Dermis blood vessel endothelial cell (primary cell): ENCODE data around the gene WDFY2. TPM values are rescaled to one million over a fixed set of nuclear protein-coding genes. Genes with fewer than 3 reads are reported as not detected.
A peak's percentile ranks its signal among the peaks of the same experiment; 100 is the strongest.

ENCODE experiments used
- DNase-seq: peaks from one replicate; pipeline ENCODE4 v3.0.0; 2010
- total RNA-seq: library from RNA; depleted of rRNA; stranded (reverse); fragments of >200 nt; gene quantifications from 2 replicates; pipeline ENCODE4 v1.2.3, GENCODE V29; 2014

Gene WDFY2
- total RNA-seq, 1 donor from 2014 or later = 4.6 TPM

- DNase-seq = no peak
Measured at GRCh38 chr13:51742611-51743010, 158.3 kb downstream of the WDFY2 start.

- DNase-seq = no peak
Measured at GRCh38 chr13:51745243-51745642, 161.0 kb downstream of the WDFY2 start.

- no peak for DNase-seq
Measured at GRCh38 chr13:51746802-51747201, 162.5 kb downstream of the WDFY2 start.

DNA sequence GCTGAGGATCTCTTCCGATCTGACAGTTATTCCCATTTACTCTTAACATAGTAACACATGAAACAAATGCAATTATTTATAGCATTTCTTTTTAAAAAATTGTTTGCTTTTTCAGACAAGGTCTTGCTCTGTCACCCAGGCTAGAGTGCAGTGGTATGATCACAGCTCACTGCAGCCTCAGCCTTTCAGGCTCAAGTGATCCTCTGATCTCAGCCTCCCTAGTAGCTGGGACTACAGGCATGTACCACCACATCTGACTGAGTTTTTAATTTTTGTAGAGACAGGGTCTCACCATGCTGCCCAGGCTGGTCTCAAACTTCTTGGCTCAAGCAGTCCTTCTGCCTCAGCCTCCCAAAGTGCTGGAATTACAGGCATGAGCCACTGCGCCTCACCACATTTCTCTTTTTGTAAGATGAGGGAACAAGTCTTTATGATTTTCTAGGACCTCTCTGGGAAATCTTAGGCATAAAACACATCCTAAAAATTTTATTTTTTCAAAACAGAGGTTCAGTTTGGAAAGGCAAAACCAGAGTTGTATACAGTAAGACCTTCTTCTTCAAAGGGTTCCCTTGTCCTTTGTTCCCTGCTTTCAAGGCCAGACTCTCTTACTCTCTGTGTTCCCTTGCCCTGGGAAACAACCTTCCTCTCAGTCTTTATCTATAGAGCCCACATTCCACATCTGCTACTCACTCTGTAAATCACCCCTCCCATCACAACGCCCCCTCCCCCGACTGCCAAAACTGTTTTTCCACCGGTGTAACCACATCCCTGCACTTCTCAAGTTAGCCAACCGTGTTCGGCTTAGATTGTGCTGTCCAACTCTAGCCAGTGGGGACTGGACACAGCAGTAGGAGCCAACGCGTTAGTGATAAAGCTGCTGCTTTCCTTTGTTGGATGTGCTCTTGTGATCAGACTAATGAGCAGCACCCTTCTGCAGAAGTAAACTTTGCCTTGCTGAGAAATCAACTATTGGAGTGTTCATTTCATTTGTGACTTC is 163.5 kb downstream of the WDFY2 start:
- no peak for DNase-seq

GRCh38 chr13:51756651-51757050 is 172.4 kb downstream of the WDFY2 start:
- no peak for DNase-seq

- DNase-seq = no peak
Measured at GRCh38 chr13:51758691-51759090, 174.4 kb downstream of the WDFY2 start.

- DNase-seq = peak; percentile 39
Measured at GRCh38 chr13:51759240-51759639, 175.0 kb downstream of the WDFY2 start.

GRCh38 chr13:51760592-51760991 is 176.3 kb downstream of the WDFY2 start:
- DNase-seq = no peak

- no peak for DNase-seq
Measured at GRCh38 chr13:51761643-51762350, 177.5 kb downstream of the WDFY2 start.

DNA sequence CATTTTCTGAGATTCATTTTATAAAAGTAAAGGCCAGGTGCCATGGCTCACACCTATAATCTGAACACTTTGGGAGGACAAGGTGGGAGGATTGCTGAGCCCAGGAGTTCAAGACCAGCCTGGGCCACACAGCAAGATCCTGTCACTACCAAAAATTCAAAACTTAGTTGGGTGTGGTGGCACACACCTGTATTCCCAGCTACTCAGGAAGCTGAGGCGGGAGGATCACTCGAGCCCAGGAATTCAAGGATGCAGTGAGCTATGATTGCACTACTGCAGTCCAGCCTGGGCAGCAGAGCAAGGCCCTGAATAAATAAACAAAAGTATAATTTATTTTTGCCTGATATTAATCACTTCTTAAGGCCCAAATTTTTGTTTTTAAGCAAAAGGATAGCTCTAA is 179.2 kb downstream of the WDFY2 start:
- DNase-seq = no peak

DNA sequence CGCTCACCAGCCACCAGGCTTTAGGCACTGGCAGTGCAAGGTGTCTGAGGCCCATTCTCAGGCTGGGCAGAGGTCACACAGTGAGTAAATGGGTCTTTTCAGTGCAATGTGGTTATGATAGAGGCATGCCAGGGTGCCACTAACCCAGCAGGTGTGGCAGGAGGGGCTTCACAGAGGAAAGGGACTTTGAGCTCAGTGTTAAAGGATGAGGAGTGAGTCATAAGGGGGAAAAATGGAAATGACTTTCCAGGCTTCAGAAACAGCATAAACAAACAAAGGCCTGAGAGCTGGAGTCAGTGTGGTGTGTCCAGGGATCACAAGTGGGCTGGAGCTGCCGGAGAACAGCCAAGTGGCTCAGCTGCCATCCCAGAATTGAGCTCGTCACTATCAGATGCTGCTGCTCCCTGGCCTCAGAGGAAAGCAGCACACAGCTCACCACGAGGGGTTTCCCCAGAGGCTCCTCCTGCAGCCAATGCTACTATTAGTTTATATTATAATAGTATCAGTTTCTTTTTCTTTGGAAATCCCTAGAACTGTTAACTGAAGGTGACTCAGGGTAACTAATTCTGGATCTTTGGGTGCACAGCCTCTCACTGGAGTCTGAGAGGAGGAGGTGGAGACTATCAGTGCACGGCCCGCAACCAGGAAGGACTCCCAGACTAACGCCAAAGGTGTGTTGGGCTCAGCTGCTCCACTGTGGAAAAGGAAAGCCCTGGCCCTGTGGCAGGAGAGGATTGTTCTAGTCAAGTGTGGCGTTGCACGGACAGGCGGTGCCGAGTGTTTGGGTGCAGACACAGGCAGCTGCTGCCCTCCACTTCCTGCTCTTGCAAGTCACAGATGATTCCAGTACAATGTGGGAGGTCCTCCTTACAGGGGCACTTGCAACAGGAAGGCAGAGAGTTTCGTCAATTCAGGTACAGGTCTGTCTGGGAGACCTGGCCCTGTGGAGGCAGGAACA is 180.2 kb downstream of the WDFY2 start:
- DNase-seq = peak; percentile 75

DNA sequence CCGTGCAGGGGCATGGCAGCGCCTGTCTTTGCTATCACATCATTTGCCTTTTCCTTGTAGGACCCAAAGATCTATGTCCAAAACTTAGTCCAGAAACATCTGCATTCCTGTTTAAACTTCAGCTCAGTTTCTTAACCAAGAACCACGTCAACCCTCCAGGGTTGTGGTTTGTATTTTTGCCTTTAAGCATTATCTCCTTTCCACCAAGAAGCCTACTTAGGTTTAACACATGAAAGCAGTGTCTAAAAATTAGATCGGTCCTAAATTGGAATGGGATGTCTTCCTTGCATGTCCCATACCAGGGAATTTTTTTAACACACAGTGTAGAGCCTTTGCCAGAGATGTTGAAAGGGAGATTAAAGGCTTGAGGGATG is 180.9 kb downstream of the WDFY2 start:
- no peak for DNase-seq

- DNase-seq = peak; percentile 5
Measured at GRCh38 chr13:51767100-51767499, 182.8 kb downstream of the WDFY2 start.

GRCh38 chr13:51768378-51768921 is 184.2 kb downstream of the WDFY2 start:
- DNase-seq = no peak

- DNase-seq = no peak
Measured at GRCh38 chr13:51768976-51769375, 184.7 kb downstream of the WDFY2 start.

- DNase-seq = no peak
Measured at GRCh38 chr13:51769455-51770127, 185.3 kb downstream of the WDFY2 start.

GRCh38 chr13:51770160-51770559 is 185.9 kb downstream of the WDFY2 start:
- DNase-seq = no peak

DNA sequence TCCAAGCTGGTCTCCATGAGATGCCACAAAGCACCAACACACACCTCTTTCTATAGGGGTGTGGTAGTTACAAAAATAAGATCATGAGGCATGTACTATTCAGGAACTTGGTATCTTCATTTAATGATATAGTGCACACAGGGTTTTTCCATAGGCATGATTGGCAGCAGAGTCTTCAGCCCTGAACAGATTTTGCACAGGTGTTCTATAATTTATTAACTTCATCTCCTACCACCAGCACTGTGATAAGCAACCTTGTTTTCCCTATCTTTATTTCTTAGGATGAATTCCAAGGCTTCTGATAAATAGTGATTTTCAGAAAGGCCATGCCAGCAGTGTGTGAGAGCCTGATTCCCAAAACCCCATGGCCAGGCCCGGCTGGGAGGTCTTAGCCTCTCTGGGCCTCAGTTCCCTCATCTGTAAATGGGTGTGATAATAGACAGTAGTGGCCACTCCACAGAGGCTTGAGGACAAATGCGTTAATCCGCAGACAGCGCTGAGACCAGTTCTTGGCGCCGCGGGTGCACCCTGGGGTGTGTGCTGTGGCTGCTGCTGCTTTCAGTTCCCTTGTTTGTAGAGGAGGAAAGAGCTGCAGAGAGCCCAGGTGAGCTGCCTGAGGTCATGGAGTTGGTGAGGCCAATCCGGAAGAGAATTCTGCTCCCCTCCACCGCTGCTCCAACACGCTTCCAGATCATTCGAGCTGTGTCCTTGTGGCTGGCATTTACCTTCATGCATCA is 186.6 kb downstream of the WDFY2 start:
- DNase-seq = no peak

- no peak for DNase-seq
Measured at GRCh38 chr13:51771418-51772104, 187.3 kb downstream of the WDFY2 start.

- DNase-seq = no peak
Measured at GRCh38 chr13:51772105-51772455, 187.8 kb downstream of the WDFY2 start.
